A549 (cell line): ENCODE measurements around the gene MED17. TPM values are rescaled to one million over a fixed set of nuclear protein-coding genes. Genes with fewer than 3 reads are reported as not detected.

Source experiments
- ATAC-seq, 2 experiments: fragments of 200-7000 bp in 1 of 2; fragments of >200 bp in 1 of 2; cut with Nextera tagmentation in 1 of 2; cut with Tn5 transposase in 1 of 2; 3 replicates each; pipeline versions ENCODE4 v1.8.0 to v1.9.1; 2018 to 2020; ENCODE audit warnings: mild to moderate bottlenecking in 1 of 2, moderate library complexity in 1 of 2
- CTCF ChIA-PET: fragments of 300-600 bp; sonication (Branson Sonifier 250); formaldehyde crosslinking; extraction: SDS; loops from one replicate; lab custom pipeline; 2021; ENCODE audit warnings: antibody characterized with exemption, inconsistent platforms; lab: Yijun Ruan, JAX
- POLR2A ChIA-PET: fragments of 350-600 bp; formaldehyde crosslinking; extraction: SDS; loops from one replicate; lab custom pipeline; 2021; ENCODE audit warnings: antibody characterized with exemption, inconsistent platforms; lab: Yijun Ruan, JAX
- DNase-seq, 2 experiments: peaks; one replicate each; pipeline versions ENCODE4 v3.0.0 to v3.0.0-alpha.2; 2011 to 2016; ENCODE audit warnings: low read depth in 1 of 2, low spot score in 1 of 2
- FAIRE-seq: peaks from 2 replicates; lab custom pipeline; 2011; peaks lifted over from hg19 to GRCh38; lab: Jason Lieb, UNC
- H3K27ac ChIP-seq, 2 experiments: fragments of >200 bp; sonication (Bioruptor Twin); formaldehyde crosslinking; 3 replicates each; pipeline ENCODE4 v1.5.1; 2016 to 2017
- H3K4me1 ChIP-seq: fragments of >200 bp; sonication (Bioruptor Twin); formaldehyde crosslinking; 3 replicates; pipeline ENCODE4 v1.6.1; 2016
- H3K4me2 ChIP-seq: fragments of >200 bp; sonication (Bioruptor Twin); formaldehyde crosslinking; 3 replicates; pipeline ENCODE4 v1.6.1; 2016
- H3K4me3 ChIP-seq: fragments of >200 bp; sonication (Bioruptor Twin); formaldehyde crosslinking; 3 replicates; pipeline ENCODE4 v1.5.1; 2016
- H3K9me3 ChIP-seq: fragments of >200 bp; sonication (Bioruptor Twin); formaldehyde crosslinking; 3 replicates; pipeline ENCODE4 v1.6.1; 2016
- CEBPB ChIP-seq, 2 experiments: fragments of >200 bp in 1 of 2; sonication (Bioruptor Twin) in 1 of 2; formaldehyde crosslinking in 1 of 2; IDR thresholded peaks; 2 replicates each; pipeline ENCODE4 v1.6.1; 2012 to 2016
- EP300 ChIP-seq, 2 experiments: fragments of >200 bp; sonication (Bioruptor Twin); formaldehyde crosslinking; IDR thresholded peaks; 2 replicates in 1 of 2; 3 replicates in 1 of 2; pipeline ENCODE4 v1.6.1; 2016 to 2017
- FOSL2 ChIP-seq, 2 experiments: fragments of 450-650 bp in 1 of 2; fragments of >200 bp in 1 of 2; sonication (Bioruptor Twin) in 1 of 2; formaldehyde crosslinking; IDR thresholded peaks; 2 replicates each; pipeline versions ENCODE4 v1.5.0 to v1.6.1; 2016 to 2020; ENCODE audit warnings: mild to moderate bottlenecking in 1 of 2, moderate library complexity in 1 of 2
- FOXS1 ChIP-seq: fragments of 250-450 bp; sonication (Bioruptor Pico); IDR thresholded peaks from 2 replicates; pipeline ENCODE4 v1.5.0; 2020; ENCODE audit warnings: mild to moderate bottlenecking, moderate library complexity
- HEYL ChIP-seq: fragments of 250-450 bp; sonication (Bioruptor Pico); IDR thresholded peaks from 2 replicates; pipeline ENCODE4 v1.8.0; 2021; ENCODE audit warnings: mild to moderate bottlenecking, moderate library complexity
- HMGXB4 ChIP-seq: fragments of 250-450 bp; sonication (Bioruptor Pico); IDR thresholded peaks from 2 replicates; pipeline ENCODE4 v1.5.0; 2021; ENCODE audit warnings: mild to moderate bottlenecking, moderate library complexity, borderline replicate concordance
- HOXB13 ChIP-seq: fragments of 250-450 bp; sonication (Bioruptor Pico); IDR thresholded peaks from 2 replicates; pipeline ENCODE4 v1.5.0; 2020; ENCODE audit warnings: low read depth, mild to moderate bottlenecking, moderate library complexity
- KDM1A ChIP-seq: fragments of 200-600 bp; sonication (generic); IDR thresholded peaks from 2 replicates; pipeline ENCODE4 v1.6.1; 2016; ENCODE audit warnings: low read depth, mild to moderate bottlenecking
- MAFK ChIP-seq: fragments of 450-650 bp; IDR thresholded peaks from 2 replicates; pipeline ENCODE4 v1.6.1; 2014; ENCODE audit not compliant: partially characterized antibody
- NFE2L2 ChIP-seq: fragments of 150-350 bp; conservative IDR thresholded peaks from 2 replicates; pipeline ENCODE4 v1.6.1; 2014; ENCODE audit warnings: low read length
- PBX3 ChIP-seq: IDR thresholded peaks from 2 replicates; pipeline ENCODE4 v1.6.1; 2012
- PHF8 ChIP-seq: fragments of 200-600 bp; sonication (generic); IDR thresholded peaks from 2 replicates; pipeline ENCODE4 v1.6.1; 2016; ENCODE audit warnings: low read depth, mild to moderate bottlenecking, antibody characterized with exemption, moderate library complexity, borderline replicate concordance
- RARB ChIP-seq: fragments of 250-450 bp; sonication (Bioruptor Pico); IDR thresholded peaks from 2 replicates; pipeline ENCODE4 v1.8.0; 2021; ENCODE audit warnings: mild to moderate bottlenecking, moderate library complexity
- TFCP2L1 ChIP-seq: fragments of 250-450 bp; sonication (Bioruptor Pico); IDR thresholded peaks from 2 replicates; pipeline ENCODE4 v1.5.0; 2021; ENCODE audit warnings: mild to moderate bottlenecking
- WGBS: methylation state at CpG from one replicate; pipeline ENCODE4 v1.1.6; 2017; ENCODE audit errors: missing lambda C conversion rate; 5-methylcytosine and 5-hydroxymethylcytosine counted together
- polyA plus RNA-seq, 4 experiments: library from polyadenylated mRNA; depleted of rRNA in 3 of 4; stranded (reverse); fragments of >200 nt; fragmentation: RNase III in 1 of 4; extraction: RNeasy Plus Mini Kit Qiagen cat#74134 plus additional on column Dnase treatment in 1 of 4; gene quantifications; 2 replicates in 3 of 4; 3 replicates in 1 of 4; pipeline ENCODE4 v1.2.3, GENCODE V29; 2011 to 2017

Gene MED17
- polyA plus RNA-seq, 2 of the 4 experiments (the other 2 are of a cell fraction): 16.2 to 20.3 TPM

GRCh38 chr11:93783765-93784144 is 327 bp upstream of the MED17 start:
- WGBS: under 1% methylated on average over 10 of the region's 10 CpGs
- H3K4me1 ChIP-seq: peaks cover 20% of the 10 kb centered on the region
- FAIRE-seq: no peak
- peak; percentile 79 to 80 for ATAC-seq
- H3K27ac ChIP-seq: peak overlapping the region; percentile 91 to 99
- ChIA-PET POLR2A (interaction anchor here (0.6 to 1.3 kb wide), 9 partner anchors 8 to 53 kb away, joined by 3 to 48 read pairs (median 4); partner anchors contain the start of genes C11orf54 and TAF1D), CTCF (interaction anchor here (0.7 to 1.2 kb wide), 2 partner anchors 12 to 44 kb away, joined by 3 to 6 read pairs; no protein-coding TSS in a partner anchor)
- no peaks in the 10 kb centered on the region for H3K9me3 ChIP-seq
- TF ChIP-seq FOSL2 (IDR thresholded peaks at IDR 0.05) (no peak), FOSL2 (CRISPR knock-in tag; IDR thresholded peaks at IDR 0.05) (no peak), MAFK (no peak)
- H3K4me3 ChIP-seq: peak overlapping the region; percentile 83
- no peak for DNase-seq
- H3K4me2 ChIP-seq: peak overlapping the region; percentile 72

- 2% methylated on average over 13 of the region's 13 CpGs for WGBS
- no peak for TF ChIP-seq HOXB13
- 0 out of 4 replicates have a peak, but pooled peaks of 1 of the 2 experiments have one; percentile 16 for TF ChIP-seq CEBPB (IDR thresholded peaks at IDR 0.05)
- DNase-seq (no peak), FAIRE-seq (no peak), ATAC-seq (peak; percentile 7 to 10; a peak in 4 of 6 replicates)
- Histone ChIP-seq H3K4me2 (peak overlapping the region; percentile 88), H3K4me1 (peaks cover 20% of the 10 kb centered on the region), H3K9me3 (no peaks in the 10 kb centered on the region), H3K4me3 (peak overlapping the region; percentile 83), H3K27ac (peak overlapping the region; percentile 91 to 99)
- ChIA-PET POLR2A (no interaction called here), CTCF (no interaction called here)
Observed at GRCh38 chr11:93784935-93785360, 866 bp downstream of the MED17 start.

- POLR2A ChIA-PET: no interaction called here
- WGBS: 77% methylated on average over 5 of the region's 5 CpGs
- no peak for ATAC-seq
- H3K4me1 ChIP-seq: peaks cover 8% of the 10 kb centered on the region
- TF ChIP-seq EP300 (IDR thresholded peaks at IDR 0.05): no peak
- TF ChIP-seq, all 56 proteins: peak for 0
- FAIRE-seq (no peak), DNase-seq (no peak)
- Histone ChIP-seq H3K4me3 (no peak overlapping the region), H3K9me3 (no peaks in the 10 kb centered on the region), H3K27ac (no peak overlapping the region), H3K4me2 (no peak overlapping the region)
- CTCF ChIA-PET: interaction anchor here (1.2 kb wide), 1 partner anchor 9 kb away, joined by 3 read pairs; no protein-coding TSS in a partner anchor
Observed at GRCh38 chr11:93791493-93791892, 7.4 kb downstream of the MED17 start.

GRCh38 chr11:93796441-93797231 is 12.6 kb downstream of the MED17 start:
- 78% methylated on average over 6 of the region's 6 CpGs for WGBS
- TF ChIP-seq NFE2L2 (no peak), KDM1A (no peak), PHF8 (no peak), RARB (no peak), HMGXB4 (CRISPR knock-in tag) (no peak), PBX3 (no peak), FOXS1 (CRISPR knock-in tag) (no peak), CEBPB (IDR thresholded peaks at IDR 0.05) (no peak), TFCP2L1 (CRISPR knock-in tag) (no peak), HEYL (CRISPR knock-in tag) (no peak)
- TF ChIP-seq, all 56 proteins: peak for 0
- ChIA-PET POLR2A (no interaction called here), CTCF (no interaction called here)
- Histone ChIP-seq H3K4me1 (no peaks in the 10 kb centered on the region), H3K9me3 (no peaks in the 10 kb centered on the region), H3K4me2 (no peak overlapping the region), H3K4me3 (no peak overlapping the region), H3K27ac (no peak overlapping the region)
- no peak for FAIRE-seq
- no peak for DNase-seq
- no peak for ATAC-seq
